SKM-1 (cell line): ENCODE results near the gene POLD4.

Source experiments
- DNase-seq: peaks from one replicate; lab custom pipeline; 2025; ENCODE audit not compliant: unreplicated experiment; lab: John Stamatoyannopoulos, UW

POLD4 gene

GRCh38 chr11:67317888-67318555 lies 35.3 kb downstream of the POLD4 start:
- DNase-seq, result no peak

GRCh38 chr11:67317205-67317887 lies 36.0 kb downstream of the POLD4 start:
- DNase-seq, result peak; percentile 91

- DNase-seq, result no peak
These were observed 36.5 kb downstream of the POLD4 start for GRCh38 chr11:67316882-67317204.

GRCh38 chr11:67315325-67315909 lies 37.9 kb downstream of the POLD4 start:
- no peak for DNase-seq

GRCh38 chr11:67314218-67314617 lies 39.1 kb downstream of the POLD4 start:
- DNase-seq, result no peak

- DNase-seq, result no peak
These were observed 40.0 kb downstream of the POLD4 start for GRCh38 chr11:67313125-67313890.

- peak; percentile 67 for DNase-seq
These were observed 40.9 kb downstream of the POLD4 start for GRCh38 chr11:67312187-67313021.

- no peak for DNase-seq
These were observed 41.7 kb downstream of the POLD4 start for GRCh38 chr11:67311556-67312082.

- DNase-seq, result no peak
These were observed 42.2 kb downstream of the POLD4 start for GRCh38 chr11:67311051-67311555.

- DNase-seq, result no peak
These were observed 42.9 kb downstream of the POLD4 start for GRCh38 chr11:67310246-67311050.

GRCh38 chr11:67309661-67310061 lies 43.7 kb downstream of the POLD4 start:
- no peak for DNase-seq

GRCh38 chr11:67309166-67309565 lies 44.2 kb downstream of the POLD4 start:
- DNase-seq, result no peak

- no peak for DNase-seq
These were observed 45.1 kb downstream of the POLD4 start for GRCh38 chr11:67308031-67308866.

- no peak for DNase-seq
These were observed 45.8 kb downstream of the POLD4 start for GRCh38 chr11:67307545-67308001.

GRCh38 chr11:67306769-67307544 lies 46.4 kb downstream of the POLD4 start:
- no peak for DNase-seq

GRCh38 chr11:67304511-67305113 lies 48.7 kb downstream of the POLD4 start:
- DNase-seq, result no peak

GRCh38 chr11:67303835-67304411 lies 49.4 kb downstream of the POLD4 start:
- DNase-seq, result no peak
